SK-N-SH (cell line): Measurements from ENCODE around the gene MARCHF4. TPM values are rescaled to one million over a fixed set of nuclear protein-coding genes. Genes with fewer than 3 reads are reported as not detected.

Experiments used
- CTCF ChIA-PET: fragments of 300-600, 350-600 bp; formaldehyde crosslinking; extraction: SDS; loops from one replicate; lab custom pipeline; 2021; lab: Yijun Ruan, JAX
- POLR2A ChIA-PET: fragments of 350-600 bp; sonication (Branson Sonifier 250); formaldehyde crosslinking; extraction: SDS; loops from one replicate; lab custom pipeline; 2020; ENCODE audit warnings: antibody characterized with exemption, inconsistent platforms; lab: Yijun Ruan, JAX
- DNase-seq: peaks from one replicate; pipeline ENCODE4 v3.0.0; 2012
- H2AFZ ChIP-seq: fragments of 200-600 bp; sonication (generic); 2 replicates; pipeline ENCODE4 v1.8.1; 2016; ENCODE audit warnings: antibody characterized with exemption, mild to moderate bottlenecking, low read depth
- H3F3A ChIP-seq: fragments of 200-600 bp; sonication (generic); replicated peaks from 2 replicates; pipeline ENCODE3; 2016; ENCODE audit warnings: antibody characterized with exemption, mild to moderate bottlenecking; ENCODE audit not compliant: insufficient read depth
- H3K27ac ChIP-seq, 2 experiments: fragments of 200-500 bp in 1 of 2; fragments of 200-600 bp in 1 of 2; sonication (Bioruptor generic) in 1 of 2; sonication (generic), shearing (Covaris generic) in 1 of 2; 2 replicates each; pipeline versions ENCODE4 v1.5.1 to v1.6.1; 2014 to 2016; ENCODE audit warnings: low read depth in 2 of 2, inconsistent platforms in 1 of 2, low read length in 1 of 2, mild to moderate bottlenecking in 1 of 2, mixed read lengths in 1 of 2
- H3K27me3 ChIP-seq: fragments of 200-600 bp; sonication (generic), shearing (Covaris generic); 2 replicates; pipeline ENCODE4 v1.6.1; 2016; ENCODE audit warnings: mixed run types; ENCODE audit not compliant: insufficient read depth
- H3K36me3 ChIP-seq, 2 experiments: fragments of 200-500 bp in 1 of 2; fragments of 200-600 bp in 1 of 2; sonication (Bioruptor generic) in 1 of 2; sonication (generic) in 1 of 2; replicated peaks in 1 of 2; 2 replicates each; pipeline versions ENCODE3 to v1.5.1; 2014 to 2016; ENCODE audit warnings: low read length in 1 of 2, mild to moderate bottlenecking in 1 of 2; ENCODE audit not compliant: insufficient read depth in 2 of 2, control insufficient read depth in 1 of 2
- H3K4me1 ChIP-seq, 2 experiments: fragments of 200-500 bp in 1 of 2; fragments of 200-600 bp in 1 of 2; sonication (Bioruptor generic) in 1 of 2; sonication (generic), shearing (Covaris generic) in 1 of 2; 2 replicates each; pipeline versions ENCODE4 v1.5.1 to v1.6.1; 2014 to 2016; ENCODE audit warnings: low read depth in 1 of 2, low read length in 1 of 2, mixed run types in 1 of 2; ENCODE audit not compliant: insufficient read depth in 2 of 2, control insufficient read depth in 1 of 2
- H3K4me2 ChIP-seq: fragments of 200-600 bp; sonication (generic), shearing (Covaris generic); 2 replicates; pipeline ENCODE4 v1.6.1; 2017; ENCODE audit warnings: mixed run types
- H3K4me3 ChIP-seq, 2 experiments: fragments of 200-500 bp in 1 of 2; fragments of 200-600 bp in 1 of 2; sonication (Bioruptor generic) in 1 of 2; sonication (generic), shearing (Covaris generic) in 1 of 2; 2 replicates each; pipeline versions ENCODE4 v1.5.1 to v1.8.1; 2014 to 2016; ENCODE audit warnings: low read depth in 2 of 2, inconsistent platforms in 1 of 2, low read length in 1 of 2, mild to moderate bottlenecking in 1 of 2, mixed read lengths in 1 of 2, moderate library complexity in 1 of 2
- H3K79me2 ChIP-seq: fragments of 200-600 bp; sonication (generic); 2 replicates; pipeline ENCODE4 v1.8.1; 2017; ENCODE audit warnings: mild to moderate bottlenecking; ENCODE audit not compliant: insufficient read depth
- H3K9ac ChIP-seq: fragments of 200-600 bp; sonication (generic); 2 replicates; pipeline ENCODE4 v1.6.1; 2017; ENCODE audit warnings: mixed run types
- H3K9me2 ChIP-seq: fragments of 200-600 bp; sonication (generic); 2 replicates; pipeline ENCODE4 v1.6.1; 2017; ENCODE audit warnings: mixed run types
- H3K9me3 ChIP-seq: fragments of 200-600 bp; sonication (generic); 2 replicates; pipeline ENCODE4 v1.6.1; 2017; ENCODE audit warnings: mixed run types, mild to moderate bottlenecking, moderate library complexity
- H4K20me1 ChIP-seq: fragments of 200-600 bp; sonication (generic); 2 replicates; pipeline ENCODE4 v1.6.1; 2017; ENCODE audit warnings: mild to moderate bottlenecking, mixed run types; ENCODE audit not compliant: insufficient read depth
- EP300 ChIP-seq, 2 experiments: IDR thresholded peaks; 2 replicates each; pipeline versions ENCODE4 v1.4.0 to v1.6.1; 2012; ENCODE audit warnings: borderline replicate concordance in 1 of 2, low read depth in 1 of 2, low read length in 1 of 2
- FOXJ3 ChIP-seq: sonication (generic); formaldehyde crosslinking; IDR thresholded peaks from 2 replicates; pipeline ENCODE4 v1.5.1; 2020; ENCODE audit warnings: mild to moderate bottlenecking, missing genetic modification reagents
- FOXM1 ChIP-seq: IDR thresholded peaks from 2 replicates; pipeline ENCODE4 v1.4.0; 2012; ENCODE audit warnings: low read depth, mild to moderate bottlenecking
- GATA2 ChIP-seq: sonication (generic); formaldehyde crosslinking; IDR thresholded peaks from 2 replicates; pipeline ENCODE4 v1.5.0; 2020; ENCODE audit warnings: mild to moderate bottlenecking, missing genetic modification reagents
- JUND ChIP-seq: IDR thresholded peaks from 2 replicates; pipeline ENCODE4 v1.4.0; 2012
- NRF1 ChIP-seq: IDR thresholded peaks from 2 replicates; pipeline ENCODE4 v1.6.1; 2012; ENCODE audit warnings: low read depth, mild to moderate bottlenecking, low read length
- RAD21 ChIP-seq: IDR thresholded peaks from 2 replicates; pipeline ENCODE4 v1.6.1; 2012; ENCODE audit warnings: mild to moderate bottlenecking, low read length
- SMC3 ChIP-seq: IDR thresholded peaks from 2 replicates; pipeline ENCODE4 v1.6.1; 2012; ENCODE audit warnings: low read depth, low read length, improper control_type of control experiment
- WGBS: methylation state at CpG from one replicate; pipeline ENCODE4 v1.1.6; 2017; ENCODE audit warnings: low lambda C conversion rate; 5-methylcytosine and 5-hydroxymethylcytosine counted together
- polyA plus RNA-seq, 3 experiments: library from polyadenylated mRNA; depleted of rRNA; stranded (reverse); fragments of >200 nt; gene quantifications; 2 replicates each; pipeline ENCODE4 v1.2.3, GENCODE V29; 2012
- TF ChIP-seq, protein P1 (sequence below): IDR thresholded peaks from 2 replicates; pipeline ENCODE4 v1.4.0; 2012; ENCODE audit warnings: low read depth, borderline replicate concordance
- TF ChIP-seq, protein P2 (sequence below): fragments of 200-600 bp; sonication (generic); IDR thresholded peaks from 2 replicates; pipeline ENCODE4 v1.6.1; 2017; ENCODE audit warnings: antibody characterized with exemption, mild to moderate bottlenecking, moderate library complexity

The MARCHF4 gene
- polyA plus RNA-seq, 1 of the 3 experiments (the other 2 are of a cell fraction), result 7.6 TPM

DNA sequence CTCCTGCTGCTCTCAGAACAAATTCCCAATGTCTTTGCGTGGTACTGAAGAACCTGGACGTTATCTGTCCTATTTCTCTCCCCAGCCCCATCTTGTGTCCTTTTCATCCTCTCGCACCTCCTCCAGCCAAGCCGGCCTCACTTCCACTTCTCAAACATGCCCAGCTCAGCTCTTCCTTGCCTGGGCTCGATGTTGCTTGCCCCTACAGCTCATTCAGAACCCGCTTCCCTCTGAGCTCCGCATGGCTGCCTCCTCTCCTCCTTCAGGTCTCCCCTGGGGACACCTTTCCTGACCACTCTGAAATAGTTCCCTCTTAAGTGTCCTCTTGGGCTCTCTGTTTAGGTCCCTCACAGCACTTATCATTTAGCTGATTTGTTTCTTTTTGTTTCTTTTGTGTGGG lies 33.3 kb upstream of the MARCHF4 start:
- ChIA-PET CTCF (interaction anchor here (0.5 to 1.1 kb wide), 3 partner anchors 10 to 295 kb away, joined by 3 to 4 read pairs (median 3); no protein-coding TSS in a partner anchor), POLR2A (interaction anchor here (0.6 kb wide), 1 partner anchor 247 kb away, joined by 3 read pairs; no protein-coding TSS in a partner anchor)
- WGBS, result 97% methylated on average over 7 of the region's 7 CpGs
- Histone ChIP-seq H4K20me1 (no peaks in the 10 kb centered on the region), H3K79me2 (no peaks in the 10 kb centered on the region), H3K27me3 (no peaks in the 10 kb centered on the region), H3K36me3 (no peaks in the 10 kb centered on the region), H3K9me2 (no peaks in the 10 kb centered on the region), H3K4me1 (no peaks in the 10 kb centered on the region), H3K9ac (no peak overlapping the region), H3K4me2 (no peak overlapping the region), H3F3A (peaks cover 7% of the 10 kb centered on the region), H3K4me3 (no peak overlapping the region), H2AFZ (no peak overlapping the region), H3K27ac (no peak overlapping the region), H3K9me3 (no peaks in the 10 kb centered on the region)
- DNase-seq, result no peak
- TF ChIP-seq NRF1 (no peak), JUND (no peak), GATA2 (no peak), EP300 (IDR thresholded peaks at IDR 0.05; ENCODE audit: borderline replicate concordance in 1 of 2, low read depth in 1 of 2, low read length in 1 of 2) (no peak), RAD21 (no peak), FOXM1 (no peak)
- TF ChIP-seq, protein P1, sequence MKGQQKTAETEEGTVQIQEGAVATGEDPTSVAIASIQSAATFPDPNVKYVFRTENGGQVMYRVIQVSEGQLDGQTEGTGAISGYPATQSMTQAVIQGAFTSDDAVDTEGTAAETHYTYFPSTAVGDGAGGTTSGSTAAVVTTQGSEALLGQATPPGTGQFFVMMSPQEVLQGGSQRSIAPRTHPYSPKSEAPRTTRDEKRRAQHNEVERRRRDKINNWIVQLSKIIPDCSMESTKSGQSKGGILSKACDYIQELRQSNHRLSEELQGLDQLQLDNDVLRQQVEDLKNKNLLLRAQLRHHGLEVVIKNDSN, result no peak
- TF ChIP-seq, protein P2, sequence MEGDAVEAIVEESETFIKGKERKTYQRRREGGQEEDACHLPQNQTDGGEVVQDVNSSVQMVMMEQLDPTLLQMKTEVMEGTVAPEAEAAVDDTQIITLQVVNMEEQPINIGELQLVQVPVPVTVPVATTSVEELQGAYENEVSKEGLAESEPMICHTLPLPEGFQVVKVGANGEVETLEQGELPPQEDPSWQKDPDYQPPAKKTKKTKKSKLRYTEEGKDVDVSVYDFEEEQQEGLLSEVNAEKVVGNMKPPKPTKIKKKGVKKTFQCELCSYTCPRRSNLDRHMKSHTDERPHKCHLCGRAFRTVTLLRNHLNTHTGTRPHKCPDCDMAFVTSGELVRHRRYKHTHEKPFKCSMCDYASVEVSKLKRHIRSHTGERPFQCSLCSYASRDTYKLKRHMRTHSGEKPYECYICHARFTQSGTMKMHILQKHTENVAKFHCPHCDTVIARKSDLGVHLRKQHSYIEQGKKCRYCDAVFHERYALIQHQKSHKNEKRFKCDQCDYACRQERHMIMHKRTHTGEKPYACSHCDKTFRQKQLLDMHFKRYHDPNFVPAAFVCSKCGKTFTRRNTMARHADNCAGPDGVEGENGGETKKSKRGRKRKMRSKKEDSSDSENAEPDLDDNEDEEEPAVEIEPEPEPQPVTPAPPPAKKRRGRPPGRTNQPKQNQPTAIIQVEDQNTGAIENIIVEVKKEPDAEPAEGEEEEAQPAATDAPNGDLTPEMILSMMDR, result no peak

DNA sequence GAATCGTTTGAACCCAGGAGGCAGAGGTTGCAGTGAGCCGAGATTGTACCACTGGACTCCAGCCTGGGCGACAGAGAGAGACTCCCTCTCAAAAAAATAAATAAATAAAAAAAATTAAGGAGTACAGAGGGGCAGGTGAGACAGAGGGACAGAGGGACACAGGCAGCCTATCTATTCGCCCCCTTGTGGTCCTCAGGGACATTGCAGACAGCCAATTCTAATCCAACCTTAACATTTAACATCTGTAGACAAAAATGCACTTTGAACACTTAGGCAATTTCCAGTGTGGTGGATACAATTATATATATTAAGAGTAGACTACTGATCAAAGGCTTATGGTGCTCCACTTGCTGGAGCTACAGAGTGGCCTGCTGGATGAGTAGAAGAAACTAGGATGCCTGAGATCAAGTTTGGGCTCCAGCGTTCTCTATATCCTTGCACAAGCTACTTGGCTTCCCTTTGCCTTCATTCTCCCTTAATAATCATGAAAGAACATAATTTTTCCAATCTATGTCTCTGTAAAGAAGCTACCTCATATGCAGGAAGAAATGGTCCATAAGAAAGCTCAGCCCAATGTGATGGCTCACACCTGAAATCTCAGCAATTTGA lies 31.8 kb upstream of the MARCHF4 start:
- POLR2A ChIA-PET, result no interaction called here
- no peak overlapping the region for H3K9ac ChIP-seq
- H3K36me3 ChIP-seq, result no peaks in the 10 kb centered on the region
- peaks cover under 1% of the 10 kb centered on the region for H3F3A ChIP-seq
- H3K4me1 ChIP-seq, result no peaks in the 10 kb centered on the region; a peak in 1 of 4 replicates
- no peaks in the 10 kb centered on the region for H3K79me2 ChIP-seq
- TF ChIP-seq SMC3, result peak; percentile 81
- no peak for TF ChIP-seq FOXJ3 (CRISPR knock-in tag)
- TF ChIP-seq, protein P2, result peak; percentile 90
- peak; percentile 74 for TF ChIP-seq RAD21
- TF ChIP-seq, all 33 proteins: peak for 3
- Histone ChIP-seq H3K4me2 (no peak overlapping the region), H2AFZ (no peak overlapping the region), H3K4me3 (no peak overlapping the region), H3K9me3 (no peaks in the 10 kb centered on the region), H4K20me1 (no peaks in the 10 kb centered on the region), H3K27me3 (no peaks in the 10 kb centered on the region), H3K9me2 (no peaks in the 10 kb centered on the region), H3K27ac (no peak overlapping the region)
- peak; percentile 54 for DNase-seq
- WGBS, result 56% methylated on average over 5 of the region's 5 CpGs
- CTCF ChIA-PET, result interaction anchor here (0.7 to 2.5 kb wide), 30 partner anchors 11 to 294 kb away, joined by 3 to 15 read pairs (median 4); partner anchors contain the start of gene MARCHF4
